Right forelimb (tissue), 1 donor: ENCODE data around the gene ARHGEF38.
"Not testable (repeated sequence)": the region's sequence is repeated elsewhere in the genome, so short reads cannot be mapped to it uniquely, and the experiment has no call there.

Experiments used
- DNase-seq: peaks from one replicate; pipeline ENCODE4 v3.0.0-alpha.2; 2018

The ARHGEF38 gene

DNA sequence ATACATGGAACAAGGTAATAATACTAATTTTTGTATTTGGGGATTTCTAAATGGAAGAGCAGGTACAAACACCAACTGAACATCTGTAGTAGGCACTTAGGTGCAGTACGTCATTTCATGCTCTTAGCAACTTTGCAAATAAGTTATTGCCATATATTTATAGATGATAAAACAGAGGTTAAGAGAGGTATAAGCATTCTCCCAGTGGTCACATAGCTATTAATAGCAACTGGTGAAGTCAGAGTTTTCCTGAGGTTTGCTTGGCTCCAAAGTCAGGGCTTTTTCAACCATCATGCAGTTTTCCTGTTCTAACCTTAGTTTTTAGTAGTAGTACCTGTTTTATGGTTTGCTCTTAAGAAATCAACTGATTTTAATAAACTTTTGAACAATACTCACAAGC is 10.9 kb downstream of the ARHGEF38 start:
- no peak for DNase-seq

DNA sequence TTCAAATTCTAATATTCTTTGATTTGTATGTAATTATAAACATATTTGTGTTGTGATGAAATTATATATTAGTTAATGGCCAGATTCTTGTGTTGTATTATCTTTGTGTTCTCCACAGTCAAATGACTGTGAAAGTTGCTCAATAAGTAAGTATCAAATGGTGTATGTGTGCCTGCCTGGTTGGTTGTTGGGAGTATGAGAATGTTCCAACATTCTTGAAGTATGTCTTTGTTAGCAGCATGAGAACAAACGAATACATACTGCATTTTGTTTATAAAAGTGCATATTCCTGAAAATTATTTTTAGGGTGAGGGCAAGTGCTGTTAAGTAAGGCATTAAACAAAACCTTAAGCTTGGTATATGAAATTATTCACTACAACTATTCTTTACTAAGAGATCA is 16.2 kb downstream of the ARHGEF38 start:
- no peak for DNase-seq

DNA sequence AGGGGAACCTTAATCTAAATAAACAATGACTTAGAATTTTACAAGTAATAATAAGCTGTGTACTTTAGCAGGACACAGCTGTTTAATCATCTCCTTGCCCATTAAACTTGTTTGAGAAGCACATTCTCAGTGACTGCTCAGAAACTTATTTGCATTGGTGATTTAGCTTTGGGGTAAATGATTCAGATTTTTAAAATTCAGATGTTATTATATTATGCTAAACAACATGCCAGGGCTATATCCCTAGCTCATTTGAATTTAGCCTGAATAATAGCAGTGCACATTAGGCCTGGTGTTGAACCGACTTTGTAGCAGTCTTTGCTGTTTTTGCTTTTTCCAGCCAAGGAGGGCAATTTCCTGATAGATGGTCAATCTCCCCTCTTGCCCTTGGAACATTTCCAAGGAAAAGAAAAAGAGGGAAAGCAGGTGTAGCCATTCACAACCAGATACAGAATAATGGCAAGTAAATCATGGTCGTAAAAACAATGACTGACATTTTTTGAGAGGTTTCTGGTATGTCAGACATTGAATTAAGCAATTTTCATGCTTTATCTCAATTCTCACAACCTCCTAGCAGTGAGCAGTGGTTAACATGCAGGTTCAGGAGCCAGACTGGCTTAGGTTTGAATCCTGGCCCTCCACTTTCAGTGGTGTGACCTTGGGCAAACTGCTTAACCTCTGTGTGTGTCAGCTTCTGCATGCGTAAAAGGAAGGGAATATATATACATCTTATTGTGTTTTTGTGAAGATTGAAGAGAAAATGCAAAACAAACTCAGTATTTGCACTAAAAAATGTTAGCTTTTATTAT is 16.8 kb downstream of the ARHGEF38 start:
- no peak for DNase-seq

DNA sequence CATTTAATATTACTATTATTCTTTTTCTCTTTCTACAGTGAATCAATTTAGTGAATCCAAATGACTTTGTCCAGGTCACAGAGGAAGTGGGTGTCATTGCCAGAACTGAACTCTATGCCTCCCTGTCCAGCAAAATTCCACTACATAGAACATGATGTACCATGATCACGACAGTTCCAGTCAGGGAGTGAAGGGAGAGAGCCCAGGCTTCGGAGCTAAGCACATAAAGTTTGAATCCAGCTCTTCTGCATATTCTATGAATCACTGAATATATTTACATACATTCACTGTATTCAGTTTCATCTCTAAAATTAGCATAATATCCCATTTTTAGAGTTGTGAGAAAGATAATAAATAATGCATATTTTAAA is 17.4 kb downstream of the ARHGEF38 start:
- no peak for DNase-seq

DNA sequence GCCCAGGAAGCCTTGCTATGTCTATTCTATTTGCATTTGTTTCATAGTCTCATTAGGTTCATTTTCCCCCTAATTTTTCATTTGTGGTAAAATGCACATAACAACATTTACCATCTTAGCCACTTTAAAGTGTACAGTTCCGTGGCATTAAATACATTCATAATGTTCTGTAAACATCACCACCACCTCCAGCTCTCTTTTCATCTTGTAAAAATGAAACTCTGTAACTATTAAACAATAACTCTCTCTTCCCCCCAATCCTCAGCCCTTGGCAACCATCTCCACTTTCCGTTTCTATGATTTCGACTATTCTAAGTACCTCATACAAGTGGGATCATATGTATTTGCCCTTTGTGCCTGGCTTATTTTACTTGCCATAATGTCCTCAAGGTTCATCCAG is 19.9 kb downstream of the ARHGEF38 start:
- DNase-seq: no peak

DNA sequence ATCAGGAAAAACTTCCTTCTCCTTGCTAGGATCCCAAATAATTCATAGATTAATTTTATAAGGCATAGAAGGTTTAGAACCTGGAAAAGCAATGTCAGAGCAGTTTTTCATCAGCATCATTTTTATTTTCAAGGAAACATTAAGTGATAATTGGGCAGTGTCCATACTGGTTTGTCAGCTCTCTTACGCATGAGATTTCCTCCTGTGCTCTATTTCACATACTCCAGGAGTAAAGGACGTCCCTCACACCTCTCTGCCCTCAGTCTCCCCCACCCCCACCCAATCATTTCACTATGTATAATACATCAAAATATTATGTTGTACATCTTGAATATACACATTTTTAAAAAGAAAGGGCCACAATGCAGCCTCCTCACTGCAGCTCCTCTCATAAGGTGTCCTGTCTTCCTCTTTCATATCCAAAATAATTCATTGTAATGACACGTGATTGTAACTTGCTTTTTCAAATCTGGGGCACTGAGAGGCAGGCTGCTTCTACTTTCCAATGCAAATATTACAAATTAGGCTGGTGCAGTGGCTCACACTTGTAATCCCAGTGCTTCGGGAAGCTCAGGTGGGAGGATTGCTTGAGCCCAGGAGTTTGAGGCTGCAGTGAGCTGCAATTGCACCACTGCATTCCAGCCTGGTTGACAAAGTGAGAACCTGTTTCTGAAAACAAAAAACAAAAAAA is 34.4 kb downstream of the ARHGEF38 start:
- DNase-seq: no peak

DNA sequence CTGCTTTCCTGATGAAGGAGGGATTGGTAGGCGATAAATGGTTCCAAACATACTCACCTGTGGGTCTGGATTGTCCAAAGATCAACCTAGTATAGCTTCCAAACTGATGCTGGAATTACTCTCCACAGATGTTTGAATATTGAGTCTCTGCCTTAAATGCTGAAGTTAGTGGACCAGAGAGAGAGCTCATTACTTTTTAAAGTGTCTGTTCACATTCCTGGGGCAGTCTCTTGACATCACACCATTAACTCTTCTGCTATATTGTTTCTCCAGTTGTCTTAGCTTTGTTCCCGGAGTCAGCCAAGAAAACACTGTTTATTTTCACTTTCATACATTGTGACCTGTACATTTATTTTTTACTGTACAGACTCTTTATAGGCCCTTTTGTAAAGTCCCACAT is 35.4 kb downstream of the ARHGEF38 start:
- DNase-seq: no peak

DNA sequence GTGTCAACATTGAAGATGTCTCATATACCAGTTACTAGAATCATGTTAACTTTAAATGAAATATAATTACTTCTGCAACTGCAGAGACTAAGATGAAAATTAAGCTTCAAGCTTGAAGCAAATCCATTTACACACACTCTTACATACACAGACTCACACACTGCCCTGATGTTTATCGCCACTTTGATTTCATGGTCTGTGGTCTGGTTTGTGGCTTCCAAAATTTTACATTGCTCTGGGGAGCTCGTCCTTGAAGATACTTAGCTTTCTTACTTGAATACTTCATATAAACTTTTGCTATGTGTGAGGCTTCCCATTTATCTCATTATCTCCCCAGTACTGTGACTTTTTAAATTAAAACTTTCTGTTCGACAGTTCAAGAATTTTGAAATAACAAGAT is 35.8 kb downstream of the ARHGEF38 start:
- no peak for DNase-seq

DNA sequence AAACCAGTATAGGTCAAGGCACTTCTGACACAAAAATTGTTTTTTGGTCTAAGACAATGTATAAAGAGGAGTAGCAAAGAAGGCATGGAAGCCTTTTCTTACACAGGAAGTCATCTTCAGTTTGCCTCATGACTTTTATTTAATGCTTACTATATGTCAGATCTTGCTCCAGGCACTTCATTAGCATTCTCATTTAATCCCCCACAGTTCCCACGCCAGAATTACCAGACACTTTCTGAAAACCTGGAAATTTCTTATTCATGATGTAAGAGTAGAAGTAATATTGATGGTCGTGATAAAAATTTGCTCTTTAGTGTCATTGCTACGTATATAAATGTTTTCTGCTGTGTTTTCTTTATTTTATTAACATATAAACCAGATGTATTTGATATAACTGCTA is 39.2 kb downstream of the ARHGEF38 start:
- DNase-seq: no peak

DNA sequence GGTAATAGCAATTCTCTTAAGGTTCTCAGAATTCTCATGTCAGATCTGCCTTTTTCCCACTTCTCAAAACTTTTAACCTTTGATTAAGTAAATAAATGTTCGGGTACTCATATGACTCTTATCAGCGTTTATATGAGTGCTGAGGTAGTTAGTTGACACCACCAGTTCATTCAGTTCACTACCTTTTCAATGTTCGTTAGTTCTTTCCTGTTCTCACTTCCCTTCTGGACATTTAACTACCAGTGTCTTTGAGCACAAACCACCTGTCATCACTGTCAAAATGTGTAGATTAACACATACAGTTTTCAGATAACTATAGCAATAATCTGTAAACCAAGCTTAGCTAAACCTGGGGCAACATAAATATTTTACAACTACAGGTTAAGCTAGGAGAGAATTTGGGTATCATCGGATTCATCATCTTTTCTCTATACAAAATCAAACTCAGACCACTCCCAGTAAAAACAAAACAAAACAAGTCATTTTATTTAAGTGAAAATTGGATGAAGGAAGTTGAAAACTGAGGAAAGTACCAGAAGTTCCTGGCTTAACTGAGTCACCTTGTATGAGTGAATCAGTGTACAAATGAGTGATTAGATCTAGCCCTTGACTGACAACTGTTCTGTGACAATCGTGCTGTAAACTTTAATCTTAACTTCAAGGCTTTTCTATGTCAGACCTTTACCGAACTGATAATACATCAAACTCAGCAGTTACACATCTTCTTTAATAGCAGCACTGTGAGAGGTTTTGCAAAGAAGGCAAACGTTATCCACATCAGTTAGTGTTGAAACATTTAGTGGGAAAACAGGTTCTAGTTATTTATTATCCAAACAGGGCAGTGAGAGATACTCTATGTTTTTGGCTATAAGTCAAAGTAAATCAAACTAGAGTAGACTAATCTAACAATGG is 41.9 kb downstream of the ARHGEF38 start:
- no peak for DNase-seq

DNA sequence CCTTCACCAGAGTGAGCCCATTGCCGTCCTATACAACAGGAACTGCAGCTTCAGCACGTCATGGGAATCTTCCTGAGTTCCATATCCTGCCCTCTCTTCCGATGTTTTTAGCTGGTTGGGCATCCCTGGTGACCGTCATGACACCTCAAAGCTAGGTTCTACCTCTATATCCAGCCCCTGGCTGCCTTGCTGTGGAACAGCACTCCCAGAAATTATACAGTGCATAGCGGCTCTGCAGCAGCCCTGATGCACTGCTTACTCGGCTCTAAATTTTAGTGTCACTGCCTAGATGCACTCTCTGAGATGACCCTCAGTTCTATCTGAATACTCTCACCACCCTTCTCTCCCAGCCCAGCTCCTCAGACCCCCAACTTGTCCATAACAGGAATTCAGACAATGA is 44.3 kb downstream of the ARHGEF38 start:
- no peak for DNase-seq

DNA sequence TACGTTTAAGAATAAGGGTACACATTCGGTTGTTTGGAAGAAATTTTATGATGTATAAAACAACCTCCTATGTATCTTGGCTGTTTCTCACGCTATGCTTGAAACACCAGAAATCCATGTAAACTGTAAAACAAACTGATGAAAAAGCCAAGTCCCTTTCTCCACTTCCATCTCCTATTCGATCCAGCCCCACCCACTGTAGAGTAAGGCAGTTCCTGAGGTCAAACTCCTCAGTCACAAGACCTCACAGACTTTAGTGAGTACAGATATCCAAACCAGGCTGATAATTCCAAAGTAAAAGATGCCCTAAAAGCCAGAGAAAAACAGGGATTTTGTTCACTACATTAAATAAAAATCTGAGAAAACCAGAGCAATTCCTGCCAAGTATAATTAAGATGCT is 45.6 kb downstream of the ARHGEF38 start:
- no peak for DNase-seq

DNA sequence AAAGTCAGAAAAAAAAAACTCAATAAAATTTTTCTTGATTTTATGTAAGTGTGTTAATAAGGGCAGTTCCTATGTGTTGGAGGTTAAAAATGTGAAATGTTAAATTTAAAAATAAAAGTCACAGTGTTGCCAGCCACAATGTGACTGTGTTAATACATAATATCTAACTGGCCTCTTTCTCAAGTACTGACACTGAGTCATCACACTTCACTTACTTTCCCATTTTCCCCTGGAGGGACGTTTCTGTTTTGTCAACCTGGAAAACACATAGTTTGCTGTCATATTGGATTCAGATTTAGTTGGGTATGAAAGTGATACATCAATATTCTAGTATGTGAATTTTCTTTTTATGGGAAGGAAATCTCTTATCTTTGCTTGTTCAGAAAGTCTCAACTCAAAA is 46.4 kb downstream of the ARHGEF38 start:
- no peak for DNase-seq

DNA sequence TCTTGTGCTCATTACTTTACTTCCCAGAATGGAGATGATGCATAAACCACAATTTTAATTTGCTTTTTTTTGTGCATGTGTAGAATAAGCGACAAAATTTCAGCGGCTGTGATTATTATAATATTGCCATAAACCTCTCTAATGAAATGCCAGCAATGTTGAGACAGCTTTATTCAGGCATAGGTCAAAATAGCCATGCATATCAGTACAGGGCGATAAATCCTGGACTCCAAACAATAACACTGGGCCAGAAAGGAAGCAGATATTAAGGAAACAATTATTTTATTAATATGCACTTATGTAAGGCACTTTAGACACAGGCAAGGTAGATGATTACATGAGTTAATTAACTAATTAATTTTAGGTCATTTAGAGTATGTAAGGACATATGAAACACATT is 47.1 kb downstream of the ARHGEF38 start:
- DNase-seq: no peak

DNA sequence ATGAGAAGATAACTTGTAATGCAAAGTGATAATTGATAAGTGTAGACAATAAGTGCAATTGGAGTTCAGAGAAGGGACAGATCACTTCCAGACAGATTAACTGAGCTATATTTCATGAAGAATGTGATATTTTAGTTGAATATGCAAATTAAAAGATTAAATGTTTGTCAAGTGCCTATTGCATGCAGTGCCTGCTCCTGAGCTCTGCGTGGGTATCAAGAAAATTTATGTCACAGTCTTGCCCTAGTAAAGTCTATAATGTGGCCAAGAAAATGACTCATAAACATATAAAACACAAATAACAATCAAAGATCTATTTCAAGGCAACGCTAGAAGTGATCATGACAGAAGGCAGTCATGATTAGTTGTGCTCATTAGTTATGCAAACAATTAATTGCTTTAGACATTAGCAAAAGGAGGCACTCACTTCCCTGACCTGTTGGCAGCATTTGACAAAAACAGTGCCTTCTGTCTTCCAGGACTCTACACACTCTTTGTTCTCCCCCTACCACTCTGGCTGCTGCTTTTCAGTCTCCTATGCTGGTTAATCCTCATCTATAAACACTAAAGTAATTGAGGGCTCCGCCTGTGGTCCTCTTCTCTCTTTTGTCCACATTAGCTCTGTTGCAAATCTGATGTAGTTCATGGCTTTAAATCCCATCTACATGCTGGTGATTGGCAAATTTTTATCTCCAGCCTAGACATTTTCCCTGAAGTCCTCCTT is 47.7 kb downstream of the ARHGEF38 start:
- no peak for DNase-seq

DNA sequence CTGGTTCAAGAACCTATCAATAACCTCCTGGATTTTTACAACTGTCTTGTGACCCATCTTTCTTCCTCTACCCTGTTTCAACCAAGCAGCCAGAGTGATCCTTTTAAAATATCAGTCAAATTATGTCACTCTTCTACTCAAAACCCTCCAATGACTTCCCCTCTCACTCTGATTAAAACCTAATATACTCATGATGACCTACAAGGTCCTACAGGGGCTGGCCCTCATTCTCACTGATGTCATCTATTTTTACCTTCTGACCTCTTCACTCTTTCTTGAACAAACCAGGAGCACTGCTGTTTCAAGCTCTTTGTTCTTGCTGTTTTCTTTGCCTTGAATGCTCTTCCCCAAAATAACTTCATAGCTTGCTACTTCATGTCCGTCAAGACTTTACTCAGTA is 48.5 kb downstream of the ARHGEF38 start:
- no peak for DNase-seq

DNA sequence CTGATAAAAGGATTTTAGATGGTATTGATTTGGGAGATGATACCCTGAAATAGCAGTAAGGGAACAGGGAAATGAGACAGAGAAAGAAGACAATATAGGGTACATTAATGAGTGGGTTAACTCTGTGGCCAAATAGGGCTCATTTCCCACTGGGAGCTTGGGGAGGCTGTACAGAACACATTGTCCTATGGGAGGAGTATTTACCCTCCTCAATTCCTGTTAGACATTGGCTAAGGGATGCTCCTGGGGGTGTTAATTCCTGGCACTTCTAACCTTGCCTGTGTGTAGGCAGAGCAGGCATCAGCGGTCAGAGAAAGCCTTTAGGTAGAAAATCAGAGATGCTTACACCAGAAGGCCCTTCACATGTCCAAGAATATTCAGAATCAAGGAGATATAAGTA is 49.0 kb downstream of the ARHGEF38 start:
- DNase-seq: no peak

DNA sequence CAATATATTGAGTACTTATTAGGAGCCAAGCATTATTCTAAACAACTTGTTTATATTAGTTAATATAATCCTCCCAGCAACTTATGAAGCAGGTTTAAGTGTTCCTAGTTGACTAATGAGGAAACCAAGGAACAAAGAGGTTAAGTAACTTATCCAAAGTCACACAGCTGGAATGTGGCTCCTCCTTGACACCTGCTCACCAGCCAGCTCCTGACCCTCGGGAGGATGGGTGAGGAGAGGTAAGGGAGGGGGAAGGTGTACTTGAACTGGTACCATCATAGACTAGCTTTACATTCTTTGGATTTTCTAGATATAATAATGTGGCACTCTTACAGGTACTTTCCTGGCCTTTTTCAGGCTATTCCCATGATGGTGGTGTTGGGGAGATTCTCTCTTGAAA is 50.7 kb downstream of the ARHGEF38 start:
- no peak for DNase-seq

DNA sequence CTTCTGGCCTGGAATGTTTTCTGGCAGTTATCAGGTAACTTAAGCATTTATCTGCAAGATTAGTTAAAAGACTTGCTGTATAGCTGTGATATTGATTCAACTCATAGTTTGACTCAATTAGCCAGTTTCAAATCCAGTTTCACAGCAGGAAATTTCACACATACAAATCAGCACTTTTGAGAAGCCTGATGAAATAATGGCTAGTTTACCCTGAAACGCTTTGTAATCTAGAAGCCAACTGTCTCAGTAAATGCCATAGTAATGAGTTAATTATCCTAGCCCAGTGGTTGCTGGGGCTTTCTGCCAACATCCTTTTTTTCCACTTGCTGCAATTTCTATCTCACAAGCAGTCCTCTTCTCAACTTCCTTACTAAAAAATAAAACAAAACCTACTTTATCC is 53.1 kb downstream of the ARHGEF38 start:
- no peak for DNase-seq

DNA sequence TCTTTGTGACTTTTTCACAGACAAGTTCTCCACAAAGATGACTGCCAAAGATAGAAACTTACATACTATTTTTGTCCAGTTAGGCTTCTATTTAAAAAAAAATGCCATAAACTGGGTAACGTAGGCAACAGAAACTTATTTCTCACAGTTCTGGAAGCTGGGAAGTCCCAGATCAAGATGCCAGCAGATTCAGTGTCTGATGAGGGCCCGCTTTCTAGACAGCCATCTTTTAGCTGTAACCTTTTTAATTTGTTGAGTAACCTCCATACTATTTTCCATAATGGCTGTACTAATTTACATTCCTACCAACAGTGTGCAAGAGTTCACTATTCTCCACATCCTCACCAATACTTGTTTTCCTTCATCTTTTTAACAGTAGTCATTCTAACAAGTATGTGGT is 55.5 kb downstream of the ARHGEF38 start:
- DNase-seq: no peak

DNA sequence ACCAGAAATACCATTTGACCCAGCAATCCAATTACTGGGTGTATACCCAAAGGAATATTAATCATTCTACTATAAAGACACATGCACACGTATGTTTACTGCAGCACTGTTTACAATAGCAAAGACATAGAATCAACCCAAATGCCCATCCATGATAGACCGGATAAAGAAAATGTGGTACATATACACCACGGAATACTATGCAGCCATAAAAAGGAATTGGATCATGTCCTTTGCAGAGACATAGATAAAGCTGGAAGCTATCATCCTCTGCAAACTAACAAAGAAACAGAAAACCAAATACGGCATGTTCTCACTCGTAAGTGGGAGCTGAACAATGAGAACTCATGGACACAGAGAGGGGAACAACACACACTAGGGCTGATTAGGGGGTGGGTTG is 57.4 kb downstream of the ARHGEF38 start:
- DNase-seq: not testable (repeated sequence)

DNA sequence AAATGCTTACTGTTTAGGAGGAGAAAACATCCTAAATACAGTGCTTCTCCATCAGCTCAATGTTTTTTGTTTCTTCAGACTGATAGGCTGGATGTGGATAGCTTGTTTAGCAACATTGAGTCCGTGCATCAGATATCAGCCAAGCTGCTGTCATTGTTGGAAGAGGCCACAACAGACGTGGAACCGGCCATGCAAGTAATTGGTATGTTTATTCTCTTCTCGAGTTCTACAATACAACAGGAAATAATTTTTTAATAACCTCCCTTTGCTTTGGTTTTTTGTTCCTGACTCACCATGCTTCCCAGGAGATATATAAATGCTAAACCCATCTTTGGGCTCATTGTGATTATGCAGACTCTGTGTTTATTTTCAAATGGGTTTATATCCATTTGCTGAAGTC is 60.9 kb downstream of the ARHGEF38 start:
- DNase-seq: no peak
